Measurements from ENCODE around the gene ZNF497. TPM values are rescaled to one million over a fixed set of nuclear protein-coding genes. Genes with fewer than 3 reads are reported as not detected.
"Not testable (repeated sequence)": the region's sequence is repeated elsewhere in the genome, so short reads cannot be mapped to it uniquely, and the experiment has no call there.

The ZNF497 gene
- total and polyA plus RNA-seq, 2 donors: 0.73 to 2.1 TPM

- not testable (repeated sequence) for H3K36me3 ChIP-seq (ENCODE audit: insufficient read depth); DNase-seq (ENCODE audit: extremely low spot score)
Measured at GRCh38 chr19:58310685-58311084, 51.9 kb downstream of the ZNF497 start.

DNA sequence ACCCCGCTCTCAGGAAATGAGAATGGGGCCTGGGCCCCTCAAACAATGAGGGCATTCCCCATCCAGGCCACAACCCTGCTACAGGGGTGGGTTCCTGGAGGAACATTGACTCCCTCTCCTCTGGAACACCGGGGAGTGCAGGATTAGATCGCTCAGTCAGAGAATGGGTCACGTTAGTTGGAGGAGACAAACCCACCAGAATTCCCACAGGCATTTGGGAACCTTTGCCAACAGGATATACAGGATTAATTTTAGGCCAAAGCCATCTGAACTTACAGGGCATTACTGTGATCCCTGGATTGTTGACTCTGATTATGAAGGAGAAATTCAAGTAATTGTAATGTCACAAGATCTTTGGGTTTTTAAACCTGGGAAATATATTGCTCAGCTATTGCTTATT lies 54.8 kb downstream of the ZNF497 start:
- 81% methylated on average over 4 of the region's 4 CpGs for WGBS

More at GRCh38 chr19:58310685-58311084, 51.9 kb downstream of the ZNF497 start:
- not testable (repeated sequence) for H3K4me1 ChIP-seq (ENCODE audit: insufficient read depth); H3K4me3 ChIP-seq (ENCODE audit: low read depth, low read length); H3K27ac ChIP-seq (ENCODE audit: low read depth)
- 46% methylated on average over 13 of the region's 13 CpGs for WGBS

GRCh38 chr19:58305932-58306323 lies 56.6 kb downstream of the ZNF497 start:
- Histone ChIP-seq H3K36me3 (ENCODE audit: insufficient read depth) (no peaks in the 10 kb centered on the region), H3K4me3 (ENCODE audit: low read depth, low read length) (peak overlapping the region; percentile 81), H3K4me1 (ENCODE audit: insufficient read depth) (no peaks in the 10 kb centered on the region), H3K27ac (ENCODE audit: low read depth) (no peak overlapping the region)
- no peak for DNase-seq (ENCODE audit: extremely low spot score)
- WGBS: 51% methylated on average over 12 of the region's 12 CpGs

More for the DNA sequence above, 54.8 kb downstream of the ZNF497 start:
- no peak for DNase-seq (ENCODE audit: extremely low spot score)
- Histone ChIP-seq H3K4me1 (ENCODE audit: insufficient read depth) (no peaks in the 10 kb centered on the region), H3K36me3 (ENCODE audit: insufficient read depth) (peaks cover 3% of the 10 kb centered on the region), H3K4me3 (ENCODE audit: low read depth, low read length) (no peak overlapping the region), H3K27ac (ENCODE audit: low read depth) (no peak overlapping the region)

GRCh38 chr19:58305065-58305931 lies 57.3 kb downstream of the ZNF497 start, which contains the start of gene ERVK3-1:
ERVK3-1 (plus strand) TSS chr19:58305377; CDS start chr19:58312169, 6,792 bp downstream.
- DNase-seq (ENCODE audit: extremely low spot score): peak; percentile 90
- under 1% methylated on average over 55 of the region's 55 CpGs for WGBS
- Histone ChIP-seq H3K4me1 (ENCODE audit: insufficient read depth) (no peaks in the 10 kb centered on the region), H3K4me3 (ENCODE audit: low read depth, low read length) (peak within 1 kb of the TSS; percentile 81), H3K27ac (ENCODE audit: low read depth) (peak within 1 kb of the TSS; percentile 55), H3K36me3 (ENCODE audit: insufficient read depth) (no peaks in the 10 kb centered on the region)

- no peak for DNase-seq (ENCODE audit: extremely low spot score)
- peak overlapping the region; percentile 81 for H3K4me3 ChIP-seq (ENCODE audit: low read depth, low read length)
- 14% methylated on average over 7 of the region's 7 CpGs for WGBS
Measured at GRCh38 chr19:58304748-58305064, 57.8 kb downstream of the ZNF497 start.

More at GRCh38 chr19:58304748-58305064, 57.8 kb downstream of the ZNF497 start:
- Histone ChIP-seq H3K27ac (ENCODE audit: low read depth) (no peak overlapping the region), H3K4me1 (ENCODE audit: insufficient read depth) (no peaks in the 10 kb centered on the region), H3K36me3 (ENCODE audit: insufficient read depth) (no peaks in the 10 kb centered on the region)

Small RNA genes within 50 kb of the gene (small RNA-seq; reads per million reads assigned to genes)
- gene MIR4754 (not detected), gene MIR6806 (0.18 reads per million), gene RNA5SP473 (not detected)

Other genes with a start within 250 kb of the ZNF497 start
- gene ZNF329, start 212.0 kb downstream of the ZNF497 start, total RNA-seq: 19.6 TPM
- 9.4 TPM for gene ZNF329, start 212.0 kb downstream of the ZNF497 start, polyA plus RNA-seq
- 18.9 TPM for gene ZNF274, start 179.7 kb downstream of the ZNF497 start, total RNA-seq
- 32.1 TPM for gene ZNF274, start 179.7 kb downstream of the ZNF497 start, polyA plus RNA-seq
- gene ZNF544, start 133.8 kb downstream of the ZNF497 start, total RNA-seq: 51.4 TPM
- gene ZNF544, start 133.8 kb downstream of the ZNF497 start, polyA plus RNA-seq: 23.6 TPM
- gene ZNF8, start 83.8 kb downstream of the ZNF497 start, total RNA-seq: 7.8 TPM
- gene ZNF8, start 83.8 kb downstream of the ZNF497 start, polyA plus RNA-seq: 1.8 TPM
- gene ERVK3-1, start 57.4 kb downstream of the ZNF497 start, total RNA-seq: 30.1 TPM
- gene ERVK3-1, start 57.4 kb downstream of the ZNF497 start, polyA plus RNA-seq: 33.9 TPM
- gene ZSCAN22, start 35.8 kb downstream of the ZNF497 start, total RNA-seq: 2.9 TPM
- gene ZSCAN22, start 35.8 kb downstream of the ZNF497 start, polyA plus RNA-seq: 1.6 TPM
- gene A1BG, start 9.3 kb downstream of the ZNF497 start, total RNA-seq: 0.69 TPM
- 19.3 TPM for gene A1BG, start 9.3 kb downstream of the ZNF497 start, polyA plus RNA-seq
- 1.5 TPM for gene ZNF837, start 18.3 kb upstream of the ZNF497 start, total RNA-seq
- 1.6 TPM for gene ZNF837, start 18.3 kb upstream of the ZNF497 start, polyA plus RNA-seq
- gene RPS5, start 24.5 kb upstream of the ZNF497 start, total RNA-seq: 1,214 TPM
- 1,879 TPM for gene RPS5, start 24.5 kb upstream of the ZNF497 start, polyA plus RNA-seq
- not detected for gene RNF225, start 32.9 kb upstream of the ZNF497 start, total RNA-seq
- 0.11 TPM for gene RNF225, start 32.9 kb upstream of the ZNF497 start, polyA plus RNA-seq
- gene ZNF584, start 45.9 kb upstream of the ZNF497 start, total RNA-seq: 13.6 TPM
- 18.5 TPM for gene ZNF584, start 45.9 kb upstream of the ZNF497 start, polyA plus RNA-seq
- gene ZNF132, start 77.4 kb upstream of the ZNF497 start, total RNA-seq: 11.9 TPM
- 2.3 TPM for gene ZNF132, start 77.4 kb upstream of the ZNF497 start, polyA plus RNA-seq
- 6.6 TPM for gene ZNF324B, start 88.9 kb upstream of the ZNF497 start, total RNA-seq
- gene ZNF324B, start 88.9 kb upstream of the ZNF497 start, polyA plus RNA-seq: 5.4 TPM
- 9.5 TPM for gene ZNF324, start 104.3 kb upstream of the ZNF497 start, total RNA-seq
- gene ZNF324, start 104.3 kb upstream of the ZNF497 start, polyA plus RNA-seq: 8.6 TPM
- gene ZNF446, start 113.6 kb upstream of the ZNF497 start, total RNA-seq: 6.0 TPM
- gene ZNF446, start 113.6 kb upstream of the ZNF497 start, polyA plus RNA-seq: 16.2 TPM
- 3.5 TPM for gene SLC27A5, start 149.2 kb upstream of the ZNF497 start, total RNA-seq
- gene SLC27A5, start 149.2 kb upstream of the ZNF497 start, polyA plus RNA-seq: 16.8 TPM
- gene ZBTB45, start 157.1 kb upstream of the ZNF497 start, total RNA-seq: 3.3 TPM
- 18.4 TPM for gene ZBTB45, start 157.1 kb upstream of the ZNF497 start, polyA plus RNA-seq
- 177 TPM for gene TRIM28, start 181.3 kb upstream of the ZNF497 start, total RNA-seq
- gene TRIM28, start 181.3 kb upstream of the ZNF497 start, polyA plus RNA-seq: 282 TPM
- gene CHMP2A, start 192.4 kb upstream of the ZNF497 start, total RNA-seq: 38.4 TPM
- 212 TPM for gene CHMP2A, start 192.4 kb upstream of the ZNF497 start, polyA plus RNA-seq
- gene UBE2M, start 195.9 kb upstream of the ZNF497 start, total RNA-seq: 31.0 TPM
- gene UBE2M, start 195.9 kb upstream of the ZNF497 start, polyA plus RNA-seq: 69.3 TPM
- gene MZF1, start 210.6 kb upstream of the ZNF497 start, total RNA-seq: 12.4 TPM
- gene MZF1, start 210.6 kb upstream of the ZNF497 start, polyA plus RNA-seq: 22.1 TPM